Mucosa of descending colon (tissue), 3 donors: Measurements from ENCODE around the gene CRX. TPM values are rescaled to one million over a fixed set of nuclear protein-coding genes. Genes with fewer than 3 reads are reported as not detected.

Experiments
- ATAC-seq: fragments of 200-7000 bp; cut with Tn5 transposase; one replicate; pipeline ENCODE4 v1.9.1; 2020; ENCODE audit warnings: mild to moderate bottlenecking, moderate library complexity
- DNase-seq, 3 donors: peaks; one replicate each; pipeline ENCODE4 v3.0.0-alpha.2; 2020
- H3K36me3 ChIP-seq: fragments of 200-600 bp; one replicate; pipeline ENCODE4 v1.8.0; 2021; ENCODE audit warnings: low read depth, mild to moderate bottlenecking
- H3K4me1 ChIP-seq: fragments of 200-600 bp; one replicate; pipeline ENCODE4 v1.8.0; 2021; ENCODE audit warnings: low read depth, mild to moderate bottlenecking
- H3K4me3 ChIP-seq: fragments of 200-600 bp; one replicate; pipeline ENCODE4 v1.8.0; 2021; ENCODE audit warnings: mild to moderate bottlenecking
- H3K9me3 ChIP-seq: fragments of 200-600 bp; one replicate; pipeline ENCODE4 v1.8.0; 2021; ENCODE audit warnings: mild to moderate bottlenecking
- CTCF ChIP-seq: fragments of 200-600 bp; IDR thresholded peaks from one replicate; pipeline ENCODE4 v1.8.0; 2022; ENCODE audit warnings: antibody characterized with exemption, mild to moderate bottlenecking
- intact Hi-C, 2 donors: fragments of 100-400 bp; cut with DNase I in 1 of 2; cut with micrococcal nuclease in 1 of 2; formaldehyde crosslinking; loops; one replicate each; pipeline versions ENCODE4 v1.11.0 to v1.11.1; 2022; cut with DNase I, micrococcal nuclease
- total RNA-seq, 3 donors: library from RNA; stranded (reverse); fragmentation: NEBNext Ultra II Directional in 2 of 3; extraction: Animal tissue kit (Norgen Biotek cat#: 25700) in 2 of 3; gene quantifications; one replicate each; pipeline versions ENCODE4 v1.2.1 to v1.2.4, GENCODE V29; 2021 to 2023
- donor health status: DM: no; HTN: no; CAD: no; lungs with moderate emphysema.
- donor health status: DM: no; HTN: no; CAD: no.
- donor health status: DM: no; HTN: yes; CAD: no.

Gene CRX
- total RNA-seq, 3 donors from 2014 or later, result not detected

GRCh38 chr19:47824396-47824795 is 2.7 kb downstream of the CRX start:
- Histone ChIP-seq H3K36me3 (no peaks in the 10 kb centered on the region), H3K9me3 (no peaks in the 10 kb centered on the region), H3K4me1 (no peaks in the 10 kb centered on the region), H3K4me3 (no peak overlapping the region)
- no peak for ATAC-seq
- no peak for TF ChIP-seq CTCF
- no peak for DNase-seq
- intact Hi-C loops, result no loop called here

- TF ChIP-seq CTCF, result no peak
- DNase-seq (no peak), ATAC-seq (no peak)
- Histone ChIP-seq H3K36me3 (no peaks in the 10 kb centered on the region), H3K9me3 (no peaks in the 10 kb centered on the region), H3K4me1 (no peaks in the 10 kb centered on the region), H3K4me3 (no peak overlapping the region)
- intact Hi-C loops, result no loop called here
Observed at GRCh38 chr19:47826800-47827199, 5.1 kb downstream of the CRX start.

GRCh38 chr19:47832723-47833122 is 11.0 kb downstream of the CRX start:
- no peak for TF ChIP-seq CTCF
- intact Hi-C loops, result no loop called here
- Histone ChIP-seq H3K4me3 (no peak overlapping the region), H3K4me1 (no peaks in the 10 kb centered on the region), H3K9me3 (no peaks in the 10 kb centered on the region), H3K36me3 (no peaks in the 10 kb centered on the region)
- no peak for DNase-seq
- ATAC-seq, result no peak

GRCh38 chr19:47836038-47836437 is 14.3 kb downstream of the CRX start:
- ATAC-seq, result no peak
- Histone ChIP-seq H3K36me3 (no peaks in the 10 kb centered on the region), H3K4me1 (no peaks in the 10 kb centered on the region), H3K4me3 (no peak overlapping the region), H3K9me3 (no peaks in the 10 kb centered on the region)
- no peak for DNase-seq
- intact Hi-C loops, result no loop called here
- no peak for TF ChIP-seq CTCF

- TF ChIP-seq CTCF, result no peak
- no peaks in the 10 kb centered on the region for H3K9me3 ChIP-seq
- no peaks in the 10 kb centered on the region for H3K36me3 ChIP-seq
- intact Hi-C loops, result no loop called here
- ATAC-seq (no peak), DNase-seq (no peak)
- H3K4me3 ChIP-seq, result no peak overlapping the region
- no peaks in the 10 kb centered on the region for H3K4me1 ChIP-seq
Observed at GRCh38 chr19:47839411-47839810, 17.7 kb downstream of the CRX start.

- no peaks in the 10 kb centered on the region for H3K4me1 ChIP-seq
- DNase-seq (no peak), ATAC-seq (no peak)
- no peaks in the 10 kb centered on the region for H3K36me3 ChIP-seq
- H3K4me3 ChIP-seq, result no peak overlapping the region
- intact Hi-C loops, result no loop called here
- TF ChIP-seq CTCF, result no peak
- H3K9me3 ChIP-seq, result no peaks in the 10 kb centered on the region
Observed at GRCh38 chr19:47839913-47840312, 18.2 kb downstream of the CRX start.
